GM21576 (cell line): ENCODE measurements around the gene GLCE.
"Not testable (repeated sequence)": the region's sequence is repeated elsewhere in the genome, so short reads cannot be mapped to it uniquely, and the experiment has no call there.

Experiments used
- ATAC-seq: cut with Tn5 transposase; IDR thresholded peaks from one replicate; pipeline ENCODE4 v1.9.1; 2021; ENCODE audit warnings: mild to moderate bottlenecking, moderate library complexity; ENCODE audit not compliant: unreplicated experiment

Gene GLCE

DNA sequence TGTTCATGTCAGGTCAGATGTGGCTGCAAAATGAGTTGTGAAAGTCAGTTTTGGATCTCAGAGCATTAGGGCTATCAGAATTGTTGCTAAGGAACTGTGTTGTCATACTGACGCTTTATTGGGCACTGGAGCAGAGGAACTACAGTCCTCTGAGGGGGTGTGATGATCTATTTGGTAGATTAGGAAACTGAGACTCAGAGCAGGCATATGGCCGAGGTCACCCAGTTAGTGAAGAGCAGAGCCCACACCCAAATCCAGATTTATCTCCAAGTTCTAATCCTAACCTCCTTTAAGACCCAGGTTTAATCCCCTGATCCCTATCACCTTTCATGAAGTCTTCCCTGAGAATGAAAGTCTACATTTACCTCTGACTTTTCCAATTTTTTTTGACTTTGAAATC, 25.6 kb upstream of the GLCE start:
- ATAC-seq = no peak

GRCh38 chr15:69135499-69135898, 24.9 kb upstream of the GLCE start:
- ATAC-seq = no peak

- ATAC-seq = no peak
These were observed 21.5 kb upstream of the GLCE start for GRCh38 chr15:69138963-69139362.

DNA sequence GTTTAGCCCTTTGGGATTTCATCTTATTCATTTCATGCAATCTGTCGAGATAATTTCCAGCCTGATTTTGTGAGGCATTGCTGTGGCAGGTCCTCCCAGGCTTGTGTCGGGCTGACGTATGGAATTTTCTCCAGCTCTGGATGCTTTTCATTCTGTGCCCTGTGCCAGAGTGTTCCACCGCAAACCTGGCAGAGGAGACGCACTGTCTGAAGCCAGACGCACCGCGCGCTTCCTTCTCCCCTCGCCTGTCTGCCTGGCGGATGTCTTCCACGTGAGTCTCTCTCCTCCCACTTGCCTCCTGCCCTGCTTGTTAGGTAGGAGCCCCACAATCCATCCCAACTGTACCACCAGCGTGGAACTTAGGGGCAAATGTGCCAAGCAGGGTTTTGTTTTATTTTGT, 20.1 kb upstream of the GLCE start:
- ATAC-seq = no peak

- no peak for ATAC-seq
These were observed 19.1 kb upstream of the GLCE start for GRCh38 chr15:69141286-69141701.

GRCh38 chr15:69141833-69142232, 18.6 kb upstream of the GLCE start:
- ATAC-seq = no peak

- no peak for ATAC-seq
These were observed 16.5 kb upstream of the GLCE start for GRCh38 chr15:69143756-69144436.

- no peak for ATAC-seq
These were observed 15.9 kb upstream of the GLCE start for GRCh38 chr15:69144530-69144929.

DNA sequence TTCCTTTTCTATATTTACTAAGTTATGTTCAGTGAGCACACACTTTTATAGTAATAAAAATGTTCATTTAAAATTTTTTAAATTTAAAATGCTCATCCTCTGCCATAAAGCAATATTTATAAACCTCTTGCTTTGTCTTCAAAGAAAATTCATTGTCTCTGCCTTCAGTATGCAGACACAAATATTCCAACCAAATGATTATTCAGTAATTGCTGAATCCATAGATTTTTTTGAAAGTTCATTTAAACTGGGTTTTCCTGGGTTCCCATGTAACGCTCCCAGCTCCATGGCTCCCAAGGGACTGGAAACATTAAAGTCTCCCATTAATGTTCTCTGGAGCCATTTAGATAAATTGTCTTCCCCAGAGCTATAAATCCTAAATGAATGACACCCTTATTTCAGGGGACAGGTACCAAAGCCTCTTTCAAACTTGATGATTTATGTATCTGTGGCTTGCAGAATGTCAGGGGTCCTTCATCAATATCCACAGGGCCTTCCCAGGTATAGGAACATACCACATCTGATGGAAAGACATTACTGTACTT, 15.2 kb upstream of the GLCE start:
- ATAC-seq = no peak

GRCh38 chr15:69145694-69146492, 14.5 kb upstream of the GLCE start:
- no peak for ATAC-seq

- ATAC-seq = no peak
These were observed 13.6 kb upstream of the GLCE start for GRCh38 chr15:69146724-69147435.

DNA sequence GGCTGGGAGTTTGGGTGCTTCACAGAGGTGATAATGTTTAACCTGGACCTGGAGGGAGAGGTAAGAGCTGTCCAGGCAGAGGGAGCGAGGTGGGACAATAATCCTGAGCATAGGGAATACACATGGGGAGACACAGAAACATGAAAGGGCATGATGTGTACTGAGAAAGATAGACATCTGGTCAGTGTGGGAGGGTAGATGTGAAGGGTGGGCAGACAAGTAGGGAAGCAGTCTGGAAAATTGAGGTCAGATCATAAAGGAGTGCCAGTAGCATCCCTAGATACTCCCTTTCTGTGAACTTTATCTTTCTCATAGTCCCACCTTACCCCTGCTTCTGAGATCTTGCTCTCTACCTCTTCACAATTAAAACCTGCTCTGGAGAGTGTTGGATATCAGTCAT, 12.0 kb upstream of the GLCE start:
- no peak for ATAC-seq

DNA sequence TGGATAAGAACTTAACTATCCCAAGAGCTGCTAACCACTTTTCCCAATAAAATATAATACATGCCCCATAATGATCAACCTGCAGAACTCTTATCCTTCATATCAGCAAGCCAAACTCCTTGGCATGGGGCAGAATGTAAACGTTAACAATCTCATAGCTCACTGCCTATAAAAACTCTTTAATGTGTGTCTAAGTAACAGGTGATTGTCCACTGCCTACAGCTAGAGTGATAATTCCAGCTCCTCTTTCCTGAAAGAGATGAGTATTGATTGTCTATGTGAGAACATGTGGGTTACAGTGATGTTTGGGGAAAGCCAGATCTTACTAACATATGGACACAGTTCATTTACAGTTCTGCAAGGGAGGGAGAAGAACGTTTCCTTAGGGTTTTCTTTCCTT, 11.3 kb upstream of the GLCE start:
- ATAC-seq = no peak

DNA sequence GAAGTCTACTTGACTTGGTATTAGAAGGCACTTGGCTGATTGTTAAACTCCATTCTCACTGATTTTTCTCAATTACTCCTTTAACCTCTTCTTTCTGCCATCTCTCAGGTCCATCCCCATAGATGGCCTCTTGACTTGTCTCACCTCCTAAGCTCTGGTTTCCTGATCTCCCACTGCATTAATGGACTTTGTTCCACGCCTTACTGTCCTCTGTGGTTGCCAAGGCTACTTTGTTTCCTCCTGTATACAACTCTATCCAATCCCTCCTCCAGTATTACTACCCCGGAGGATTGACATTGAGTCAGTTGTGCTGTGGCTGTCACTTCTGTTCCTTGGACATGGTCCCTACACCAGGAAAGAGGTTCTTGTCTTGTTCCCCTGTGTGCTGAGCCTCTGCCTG, 10.6 kb upstream of the GLCE start:
- ATAC-seq = no peak

GRCh38 chr15:69150336-69150735, 10.1 kb upstream of the GLCE start:
- no peak for ATAC-seq

DNA sequence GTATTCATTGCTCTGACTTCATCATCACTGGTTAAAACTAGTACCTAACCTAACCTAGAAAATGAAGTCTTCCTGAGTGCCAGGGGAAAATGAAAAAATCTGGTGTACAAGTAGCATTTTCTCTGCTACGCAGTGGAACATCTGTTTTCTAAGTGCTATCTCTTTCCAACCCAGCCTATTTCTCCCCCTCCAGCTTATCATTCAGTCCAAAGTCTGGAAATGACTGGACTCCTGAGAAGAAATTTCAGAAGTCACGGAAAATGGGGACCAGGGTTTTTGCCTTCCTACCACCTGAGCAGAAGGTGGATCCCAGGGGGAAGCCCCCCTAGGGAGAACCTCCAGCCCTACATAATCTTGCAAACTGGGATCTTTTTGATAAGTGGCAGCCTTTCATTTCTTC, 9.6 kb upstream of the GLCE start:
- ATAC-seq = no peak

DNA sequence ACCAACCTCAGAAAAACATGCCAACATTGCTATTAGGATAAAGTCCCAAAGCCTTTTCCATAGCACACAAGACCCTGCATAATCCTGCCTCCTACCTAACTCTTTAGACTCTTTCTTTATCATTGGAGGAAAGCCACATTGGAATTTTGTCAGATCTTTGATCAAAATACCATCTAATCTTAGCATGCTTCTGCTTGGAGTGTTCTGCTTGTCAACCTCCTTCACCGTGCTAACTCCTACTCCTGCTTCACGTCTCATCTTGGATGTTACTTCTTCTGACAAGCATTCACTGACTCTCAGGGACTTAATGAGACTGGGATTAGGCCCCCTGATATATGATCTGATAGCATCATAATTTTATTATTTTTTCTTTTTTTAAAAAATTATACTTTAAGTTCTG, 7.4 kb upstream of the GLCE start:
- ATAC-seq = no peak

- ATAC-seq = not testable (repeated sequence)
These were observed 6.8 kb upstream of the GLCE start for GRCh38 chr15:69153587-69153986.

DNA sequence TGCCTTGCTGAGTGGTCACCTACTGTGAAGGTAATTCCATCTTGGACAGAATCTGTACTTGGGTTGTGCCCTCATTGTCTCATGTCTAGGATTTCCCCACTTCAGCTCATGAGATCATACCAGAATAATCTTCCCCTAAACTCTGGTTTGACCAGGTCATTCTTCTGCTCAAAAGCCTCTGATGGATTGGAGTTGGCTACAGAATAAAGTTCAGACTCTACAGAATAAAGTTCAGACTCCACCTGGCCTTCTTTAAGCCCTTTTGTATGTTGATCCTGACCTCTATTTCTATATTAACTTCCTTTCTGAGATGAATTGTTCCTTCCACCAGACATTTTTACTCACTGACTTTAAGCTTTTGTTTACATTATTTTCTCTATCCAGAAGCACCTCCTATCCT, 6.4 kb upstream of the GLCE start:
- no peak for ATAC-seq

GRCh38 chr15:69154684-69155083, 5.8 kb upstream of the GLCE start:
- no peak for ATAC-seq

- no peak for ATAC-seq
These were observed 3.6 kb upstream of the GLCE start for GRCh38 chr15:69156736-69157381.
